ENCODE data around the gene TBKBP1. TPM values are rescaled to one million over a fixed set of nuclear protein-coding genes. Genes with fewer than 3 reads are reported as not detected.

TBKBP1 gene
- total RNA-seq, 1 experiment from 2014 or later: 33.2 TPM

- no peak overlapping the region for H4K8ac ChIP-seq (replicated peaks; ENCODE audit: insufficient read length, low read depth, low read length)
- no peak overlapping the region for H2AK5ac ChIP-seq (ENCODE audit: insufficient read length, low read length)
- Mint-ChIP-seq H3K27ac (no peak overlapping the region), H3K9me3 (peaks cover 0 to 14% of the 10 kb centered on the region in 2 experiments; a peak in 3 of 5 replicates), H3K36me3 (ENCODE audit: insufficient read depth in 1 of 3, low read depth in 3 of 3) (no peaks in the 10 kb centered on the region), H3K27me3 (ENCODE audit: low read depth) (peaks cover 53% of the 10 kb centered on the region), H3K4me3 (no peak overlapping the region), H3K4me1 (no peaks in the 10 kb centered on the region)
- H2BK5ac ChIP-seq (ENCODE audit: insufficient read length, low read length): no peak overlapping the region
- H3K56ac ChIP-seq (ENCODE audit: insufficient read length, low read depth, low read length): no peak overlapping the region
- H2AFZ ChIP-seq (ENCODE audit: low read length): no peak overlapping the region
- no peaks in the 10 kb centered on the region for H3K27me3 ChIP-seq (ENCODE audit: insufficient read depth, low read length)
- H3K9ac ChIP-seq (ENCODE audit: extremely low read depth, insufficient read length, low read length): no peak overlapping the region
- no peak overlapping the region for H3K4ac ChIP-seq (ENCODE audit: low read depth, low read length)
- H2BK15ac ChIP-seq (ENCODE audit: low read depth, low read length): no peak overlapping the region
- H3K27ac ChIP-seq (ENCODE audit: insufficient read length, low read depth, low read length): no peak overlapping the region
- no peak overlapping the region for H2BK12ac ChIP-seq (ENCODE audit: insufficient read length, low read depth, low read length)
- H3K79me2 ChIP-seq (ENCODE audit: insufficient read depth, low read length): no peaks in the 10 kb centered on the region
- DNase-seq: no peak
- no peak overlapping the region for H2BK20ac ChIP-seq (ENCODE audit: low read depth, low read length, poor library complexity, severe bottlenecking)
- no peak overlapping the region for H3K18ac ChIP-seq (ENCODE audit: insufficient read length, low read depth, low read length)
- H3K14ac ChIP-seq (ENCODE audit: insufficient read depth, low read length): no peak overlapping the region
- H3K23me2 ChIP-seq (ENCODE audit: insufficient read length, low read depth, low read length, poor library complexity, severe bottlenecking): no peaks in the 10 kb centered on the region
- H2BK120ac ChIP-seq (ENCODE audit: low read depth, low read length, poor library complexity, severe bottlenecking): no peak overlapping the region
- H3K79me1 ChIP-seq (ENCODE audit: insufficient read depth, low read depth, low read length, poor library complexity, severe bottlenecking): no peaks in the 10 kb centered on the region
- no peaks in the 10 kb centered on the region for H4K20me1 ChIP-seq (ENCODE audit: control insufficient read depth, insufficient read depth, insufficient read length)
- H3K4me2 ChIP-seq (ENCODE audit: insufficient read depth, insufficient read length, low read length): no peak overlapping the region
- no peaks in the 10 kb centered on the region for H3K4me1 ChIP-seq (ENCODE audit: insufficient read depth, low read length)
- H4K91ac ChIP-seq (ENCODE audit: insufficient read length, low read depth, low read length): no peak overlapping the region
- no peak overlapping the region for H4K5ac ChIP-seq (ENCODE audit: insufficient read length, low read depth, low read length)
- no CpG with 5 or more reads among the region's 1 CpG for WGBS (ENCODE audit: extremely low coverage, insufficient read length, low lambda C conversion rate)
- no peak overlapping the region for H3T11ph ChIP-seq (ENCODE audit: low read length)
- no peaks in the 10 kb centered on the region for H3K9me3 ChIP-seq (ENCODE audit: control insufficient read depth, low read depth, low read length)
- TF ChIP-seq CTCF (conservative IDR thresholded peaks at IDR 0.05): no peak
- H3K23ac ChIP-seq (ENCODE audit: insufficient read length, low read depth, low read length): no peak overlapping the region
Measured at GRCh38 chr17:47757386-47757785, 63.4 kb downstream of the TBKBP1 start.

Data from H9 (cell line).